GM12874 (cell line): ENCODE results near the gene CDCA4.

ENCODE experiments used
- TF ChIP-seq, protein P1 (sequence below): IDR thresholded peaks from 2 replicates; pipeline ENCODE4 v1.5.1; 2011; ENCODE audit warnings: low read depth, mild to moderate bottlenecking, control low read depth, low read length, moderate library complexity; ENCODE audit not compliant: insufficient read depth

CDCA4 gene

DNA sequence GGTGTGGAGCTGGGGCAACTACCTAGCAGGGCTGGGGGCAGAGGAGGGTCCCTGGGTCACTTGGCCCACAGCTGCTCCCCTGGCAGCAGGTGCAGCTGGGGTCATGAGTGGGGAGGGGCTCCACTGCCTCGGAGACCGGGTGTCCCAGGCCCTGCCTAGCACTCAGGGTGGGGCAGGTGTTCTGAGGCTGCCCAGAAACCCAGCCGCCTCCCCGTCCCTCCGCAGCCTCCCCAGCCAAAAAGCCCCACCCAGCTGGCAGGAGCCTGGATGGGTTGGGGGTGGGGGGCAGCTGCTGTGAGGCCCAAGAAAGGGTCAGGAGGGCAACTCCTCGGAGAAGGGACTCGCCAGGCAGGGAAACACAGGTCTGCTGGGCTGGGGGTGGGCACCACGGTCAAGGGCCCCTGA lies 53.9 kb downstream of the CDCA4 start:
- TF ChIP-seq, protein P1, sequence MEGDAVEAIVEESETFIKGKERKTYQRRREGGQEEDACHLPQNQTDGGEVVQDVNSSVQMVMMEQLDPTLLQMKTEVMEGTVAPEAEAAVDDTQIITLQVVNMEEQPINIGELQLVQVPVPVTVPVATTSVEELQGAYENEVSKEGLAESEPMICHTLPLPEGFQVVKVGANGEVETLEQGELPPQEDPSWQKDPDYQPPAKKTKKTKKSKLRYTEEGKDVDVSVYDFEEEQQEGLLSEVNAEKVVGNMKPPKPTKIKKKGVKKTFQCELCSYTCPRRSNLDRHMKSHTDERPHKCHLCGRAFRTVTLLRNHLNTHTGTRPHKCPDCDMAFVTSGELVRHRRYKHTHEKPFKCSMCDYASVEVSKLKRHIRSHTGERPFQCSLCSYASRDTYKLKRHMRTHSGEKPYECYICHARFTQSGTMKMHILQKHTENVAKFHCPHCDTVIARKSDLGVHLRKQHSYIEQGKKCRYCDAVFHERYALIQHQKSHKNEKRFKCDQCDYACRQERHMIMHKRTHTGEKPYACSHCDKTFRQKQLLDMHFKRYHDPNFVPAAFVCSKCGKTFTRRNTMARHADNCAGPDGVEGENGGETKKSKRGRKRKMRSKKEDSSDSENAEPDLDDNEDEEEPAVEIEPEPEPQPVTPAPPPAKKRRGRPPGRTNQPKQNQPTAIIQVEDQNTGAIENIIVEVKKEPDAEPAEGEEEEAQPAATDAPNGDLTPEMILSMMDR = no peak

DNA sequence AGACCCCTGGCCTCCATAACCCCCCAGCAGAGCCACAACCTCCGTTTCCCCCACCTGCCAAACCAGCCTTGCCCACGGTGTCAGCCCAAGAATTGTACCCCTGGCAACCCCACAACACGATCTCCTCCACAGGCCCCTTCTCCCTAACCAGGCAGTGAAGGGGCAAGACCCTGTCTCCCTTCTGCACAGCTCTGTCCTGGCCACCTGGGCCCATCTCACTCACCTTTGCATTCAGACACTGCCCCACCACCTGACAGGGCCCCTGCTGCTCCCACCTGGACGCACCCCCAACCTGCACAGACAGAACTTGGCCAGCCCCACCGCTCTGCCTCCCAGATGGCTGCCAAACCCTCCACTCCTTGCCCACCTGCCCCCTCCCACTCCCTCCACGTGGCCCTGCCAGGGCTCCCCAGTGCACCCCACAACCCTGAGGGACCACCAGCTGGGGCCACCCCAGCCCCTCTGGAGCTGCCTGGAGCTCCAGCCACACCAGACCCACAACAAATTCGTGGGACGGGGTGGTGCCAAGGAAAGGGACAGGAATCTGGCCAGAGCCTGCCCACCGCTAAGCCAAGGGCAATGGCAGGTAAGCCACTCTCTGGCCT lies 54.5 kb downstream of the CDCA4 start:
- TF ChIP-seq, protein P1 = no peak

DNA sequence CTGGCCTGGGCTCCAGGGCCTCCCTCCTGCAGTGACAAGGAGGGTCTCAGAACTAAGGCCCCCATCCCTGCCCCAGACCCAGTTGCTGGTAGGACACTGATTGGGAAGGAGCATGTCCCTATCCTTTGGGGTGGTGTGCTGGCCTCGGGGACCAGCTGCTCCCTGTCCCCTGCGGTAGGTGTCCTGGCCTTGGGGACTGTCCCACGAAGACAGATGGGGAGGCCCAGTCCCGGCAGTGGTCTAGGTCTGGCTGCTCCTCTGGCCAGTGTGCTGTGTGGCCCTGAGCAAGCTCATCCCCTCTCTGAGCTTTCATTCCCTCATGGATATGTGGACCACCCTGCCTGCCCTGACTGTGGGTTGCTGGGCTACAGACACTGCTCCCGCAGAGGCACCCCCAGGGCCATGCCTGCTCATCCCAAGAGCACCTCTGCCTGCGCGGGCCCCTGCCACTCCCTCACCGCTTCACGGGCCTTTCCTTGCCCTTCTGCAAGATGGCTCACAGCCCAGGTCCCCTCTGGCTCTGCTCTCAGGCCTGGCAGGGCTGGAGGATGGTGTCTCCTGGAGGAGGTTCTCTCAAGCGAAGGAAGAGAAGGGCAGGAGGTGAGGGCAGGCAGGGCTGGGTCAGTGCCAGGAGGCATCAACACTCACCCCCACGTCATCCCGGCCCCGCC lies 55.2 kb downstream of the CDCA4 start:
- TF ChIP-seq, protein P1 = no peak

DNA sequence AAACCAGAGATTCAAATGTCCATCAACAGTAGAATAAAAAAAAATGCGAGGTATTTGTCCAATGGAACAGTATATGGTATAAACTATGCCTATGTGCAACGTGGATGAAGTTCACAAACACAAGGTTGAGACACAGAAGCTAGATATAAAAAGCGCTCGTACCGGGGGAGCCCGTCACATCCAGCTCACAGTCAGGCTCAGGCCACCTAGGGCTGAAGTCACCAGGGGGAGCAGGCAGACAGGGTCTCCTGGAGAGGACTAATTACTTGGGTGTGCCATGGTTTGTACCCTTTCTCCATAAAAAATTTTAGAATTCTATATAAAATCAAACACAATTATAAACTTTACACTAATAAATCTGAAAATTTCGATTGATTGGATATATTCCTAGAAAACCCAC lies 56.3 kb downstream of the CDCA4 start:
- TF ChIP-seq, protein P1 = no peak
